HUES6 (cell line): ENCODE results near the gene FOXD1.
"Not testable (repeated sequence)": the region's sequence is repeated elsewhere in the genome, so short reads cannot be mapped to it uniquely, and the experiment has no call there.

ENCODE experiments used
- H3K27ac ChIP-seq: 2 replicates; pipeline ENCODE4 v1.7.0; 2013; ENCODE audit warnings: low read depth, mild to moderate bottlenecking, low read length, inconsistent platforms
- H3K27me3 ChIP-seq: 2 replicates; pipeline ENCODE4 v1.6.1; 2013; ENCODE audit warnings: low read length; ENCODE audit not compliant: control insufficient read depth, insufficient read depth
- H3K36me3 ChIP-seq: 2 replicates; pipeline ENCODE4 v1.6.1; 2013; ENCODE audit warnings: low read length; ENCODE audit not compliant: control insufficient read depth, insufficient read depth
- H3K4me1 ChIP-seq: 2 replicates; pipeline ENCODE4 v1.6.1; 2013; ENCODE audit warnings: low read length; ENCODE audit not compliant: control insufficient read depth, insufficient read depth
- H3K4me3 ChIP-seq: 2 replicates; pipeline ENCODE4 v1.5.1; 2013; ENCODE audit warnings: low read depth, low read length
- H3K9ac ChIP-seq: one replicate; pipeline ENCODE4 v1.6.1; 2013; ENCODE audit warnings: mild to moderate bottlenecking, low read length
- H3K9me3 ChIP-seq: 2 replicates; pipeline ENCODE4 v1.6.1; 2013; ENCODE audit warnings: low read depth, low read length; ENCODE audit not compliant: control insufficient read depth, insufficient read depth

The FOXD1 gene

DNA sequence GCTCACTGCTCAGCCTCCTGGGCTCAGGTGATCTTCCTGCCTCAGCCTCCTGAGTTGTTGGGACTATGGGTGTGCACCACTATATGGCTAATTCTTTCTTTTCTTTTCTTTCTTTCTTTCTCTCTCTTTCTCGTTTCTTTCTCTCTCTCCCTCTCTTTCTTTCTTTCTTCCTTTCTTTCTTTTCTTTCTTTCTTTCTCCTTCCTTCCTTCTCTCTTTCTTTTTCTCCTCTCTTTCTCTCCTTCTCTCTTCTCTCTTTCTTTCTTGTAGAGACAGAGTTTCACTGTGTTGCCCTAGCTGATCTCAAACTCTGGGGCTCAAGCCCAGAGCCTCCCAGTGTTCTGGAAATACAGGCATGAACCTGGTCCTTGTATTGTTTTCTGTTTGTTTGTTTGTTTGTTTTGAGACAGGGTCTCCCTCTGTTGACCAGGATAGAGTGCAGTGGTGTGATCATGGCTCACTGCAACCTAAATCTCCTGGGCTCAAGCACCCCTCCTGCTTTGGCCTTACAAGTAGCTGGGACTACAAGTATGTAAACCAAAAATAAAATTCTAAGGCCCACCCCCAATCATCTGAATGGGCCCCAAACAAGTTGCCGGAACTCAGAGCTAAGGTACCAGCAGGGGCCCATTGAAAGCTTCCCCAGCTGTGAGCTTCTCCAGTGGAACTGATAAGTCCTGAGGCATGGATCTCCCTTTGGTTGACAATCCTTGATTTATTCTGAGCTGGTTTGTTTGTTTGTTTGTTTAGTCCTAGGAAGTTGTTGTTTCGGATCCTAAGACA lies 37.7 kb upstream of the FOXD1 start:
- Histone ChIP-seq H3K4me3 (peak overlapping the region; percentile 11), H3K36me3 (no peaks in the 10 kb centered on the region), H3K9ac (peak overlapping the region; percentile 76), H3K4me1 (peaks cover 37% of the 10 kb centered on the region), H3K9me3 (no peaks in the 10 kb centered on the region), H3K27ac (peak overlapping the region; percentile 97), H3K27me3 (no peaks in the 10 kb centered on the region)

GRCh38 chr5:73485715-73486114 lies 37.1 kb upstream of the FOXD1 start:
- H3K4me3 ChIP-seq: no peak overlapping the region
- no peak overlapping the region for H3K9ac ChIP-seq
- H3K36me3 ChIP-seq: no peaks in the 10 kb centered on the region
- H3K27me3 ChIP-seq: no peaks in the 10 kb centered on the region
- H3K4me1 ChIP-seq: peaks cover 37% of the 10 kb centered on the region
- H3K27ac ChIP-seq: peak overlapping the region; percentile 97; the same call in 1 of the 2 replicates
- no peaks in the 10 kb centered on the region for H3K9me3 ChIP-seq

GRCh38 chr5:73484511-73484910 lies 35.9 kb upstream of the FOXD1 start:
- Histone ChIP-seq H3K4me1 (peaks cover 37% of the 10 kb centered on the region), H3K9ac (no peak overlapping the region), H3K36me3 (no peaks in the 10 kb centered on the region), H3K27me3 (no peaks in the 10 kb centered on the region), H3K9me3 (no peaks in the 10 kb centered on the region), H3K27ac (no peak overlapping the region), H3K4me3 (no peak overlapping the region)

GRCh38 chr5:73483676-73484075 lies 35.1 kb upstream of the FOXD1 start:
- H3K36me3 ChIP-seq: no peaks in the 10 kb centered on the region

DNA sequence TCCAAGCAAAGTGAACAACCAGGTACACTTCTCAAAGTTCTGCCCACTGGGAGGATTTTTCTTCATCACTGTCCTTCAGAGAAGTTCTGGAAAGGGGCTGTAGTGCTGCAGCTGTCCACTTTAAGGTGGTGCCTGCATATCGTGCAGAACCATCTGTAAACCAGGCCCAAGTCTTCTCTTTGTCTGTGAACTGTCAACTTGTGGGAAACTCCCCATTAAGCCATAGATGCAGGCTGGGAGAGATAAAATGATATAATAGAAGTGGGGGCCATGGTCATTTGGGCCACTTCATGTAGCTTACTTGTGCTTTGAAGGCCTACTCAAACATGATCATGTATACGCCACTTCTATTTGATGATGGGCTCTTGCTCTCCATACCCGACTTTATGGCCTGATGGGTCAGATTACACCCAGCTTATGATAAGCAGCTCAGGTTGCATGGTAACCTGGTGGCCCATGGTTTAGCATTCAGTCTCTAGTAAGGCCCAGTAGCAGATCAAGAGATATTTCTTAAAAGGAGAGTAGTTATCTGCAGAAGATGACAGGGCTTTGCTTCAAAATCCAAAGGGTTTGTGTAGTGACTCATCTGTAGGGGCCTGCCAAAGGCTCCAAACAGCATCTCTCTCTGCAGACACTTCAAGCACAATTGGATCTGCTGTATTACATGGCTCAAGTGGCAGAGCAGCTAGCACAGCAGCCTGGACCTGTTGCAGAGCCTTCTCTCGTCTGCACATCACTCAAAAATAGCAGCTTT lies 34.0 kb upstream of the FOXD1 start:
- H3K27ac ChIP-seq: no peak overlapping the region
- no peaks in the 10 kb centered on the region for H3K27me3 ChIP-seq
- H3K9me3 ChIP-seq: no peaks in the 10 kb centered on the region
- H3K9ac ChIP-seq: no peak overlapping the region
- H3K36me3 ChIP-seq: no peaks in the 10 kb centered on the region
- peaks cover 22% of the 10 kb centered on the region for H3K4me1 ChIP-seq
- H3K4me3 ChIP-seq: no peak overlapping the region

More at GRCh38 chr5:73483676-73484075, 35.1 kb upstream of the FOXD1 start:
- H3K9me3 ChIP-seq: no peaks in the 10 kb centered on the region
- H3K4me1 ChIP-seq: peaks cover 30% of the 10 kb centered on the region
- no peak overlapping the region for H3K27ac ChIP-seq
- H3K27me3 ChIP-seq: no peaks in the 10 kb centered on the region
- H3K4me3 ChIP-seq: no peak overlapping the region
- H3K9ac ChIP-seq: no peak overlapping the region

DNA sequence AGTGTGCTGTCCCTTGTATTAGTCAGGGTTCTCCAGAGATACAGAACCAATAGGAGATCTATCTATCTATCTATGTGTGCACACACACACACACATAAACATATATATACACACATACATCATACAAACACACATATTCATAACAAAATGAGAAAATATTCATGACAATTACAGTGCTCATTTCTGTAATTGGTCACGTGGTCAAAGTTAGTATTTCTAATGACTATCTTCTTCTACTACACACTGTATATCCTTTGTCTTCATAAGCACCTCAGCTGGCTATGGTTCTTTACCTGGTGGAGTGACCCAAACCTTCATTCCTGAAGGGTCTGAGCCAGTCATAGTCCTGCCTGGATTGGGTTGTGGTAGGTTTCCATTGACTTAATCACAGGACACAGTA lies 31.9 kb upstream of the FOXD1 start:
- H3K9me3 ChIP-seq: no peaks in the 10 kb centered on the region
- H3K27me3 ChIP-seq: no peaks in the 10 kb centered on the region
- H3K36me3 ChIP-seq: no peaks in the 10 kb centered on the region
- H3K27ac ChIP-seq: no peak overlapping the region
- H3K9ac ChIP-seq: no peak overlapping the region
- no peak overlapping the region for H3K4me3 ChIP-seq
- H3K4me1 ChIP-seq: peaks cover 6% of the 10 kb centered on the region

DNA sequence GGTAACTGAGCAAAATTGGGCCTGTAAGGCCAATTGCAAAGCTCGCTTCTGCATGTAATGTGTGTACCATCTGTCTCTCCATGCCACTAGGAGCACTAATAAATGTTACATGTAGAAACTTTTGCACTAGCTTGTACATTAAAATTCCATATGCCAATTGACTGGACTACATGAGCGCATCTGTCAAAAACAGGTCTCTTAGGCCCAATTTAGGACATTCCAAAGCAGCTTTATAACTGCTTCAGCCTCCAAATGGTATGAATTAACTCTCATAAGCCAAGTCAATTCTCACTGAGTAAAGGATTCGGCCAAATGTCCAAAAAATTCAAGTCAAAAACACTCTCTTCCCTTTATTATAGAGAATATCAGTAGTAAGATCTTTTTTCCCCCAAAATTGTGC lies 23.5 kb upstream of the FOXD1 start:
- Histone ChIP-seq H3K27ac (no peak overlapping the region), H3K4me1 (no peaks in the 10 kb centered on the region), H3K36me3 (no peaks in the 10 kb centered on the region), H3K27me3 (no peaks in the 10 kb centered on the region), H3K9ac (no peak overlapping the region), H3K4me3 (no peak overlapping the region), H3K9me3 (no peaks in the 10 kb centered on the region)

DNA sequence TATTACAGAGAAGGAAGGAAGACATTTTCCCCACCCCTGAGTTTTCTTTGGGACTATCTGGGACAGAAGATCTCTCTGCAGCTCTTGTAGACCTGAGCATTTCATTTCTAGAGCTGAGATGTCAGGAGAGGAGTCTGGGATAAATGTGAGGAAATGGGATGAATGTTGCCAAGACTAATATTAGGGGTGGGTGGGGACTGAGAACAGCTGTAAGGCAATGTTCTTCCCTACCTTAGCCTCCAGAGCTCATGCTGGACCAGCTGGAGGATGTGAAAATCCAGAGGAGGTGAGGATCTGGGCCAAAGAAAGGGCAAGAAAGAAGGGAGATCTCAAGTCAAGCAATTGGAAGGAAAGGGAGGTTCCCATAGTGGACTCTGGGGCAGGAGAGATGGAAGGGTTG lies 23.1 kb upstream of the FOXD1 start:
- Histone ChIP-seq H3K4me1 (no peaks in the 10 kb centered on the region; the same call in 1 of the 2 replicates), H3K9me3 (0 out of 2 replicates have a peak, but pooled peaks cover 3% of the 10 kb centered on the region)

DNA sequence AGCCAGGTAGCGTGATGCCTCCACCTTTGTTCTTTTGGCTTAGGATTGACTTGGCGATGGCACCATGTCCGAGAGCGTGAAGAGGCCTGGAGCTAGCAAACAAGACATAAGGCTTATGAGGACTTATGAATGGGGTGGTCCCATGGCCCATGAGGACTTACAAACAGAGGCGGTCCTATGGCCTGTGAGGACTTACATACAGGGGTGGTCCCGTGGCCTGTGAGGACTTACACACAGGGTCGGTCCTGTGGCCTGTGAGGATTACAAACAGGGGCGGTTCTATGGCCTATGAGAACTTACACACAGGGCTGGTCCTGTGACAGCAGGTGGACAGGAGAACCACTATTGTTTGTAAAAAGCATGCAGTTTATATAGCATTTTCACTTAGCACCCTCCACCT lies 21.3 kb upstream of the FOXD1 start:
- H3K36me3 ChIP-seq: no peaks in the 10 kb centered on the region
- H3K4me3 ChIP-seq: no peak overlapping the region
- H3K9ac ChIP-seq: no peak overlapping the region
- no peaks in the 10 kb centered on the region; the same call in 1 of the 2 replicates for H3K4me1 ChIP-seq
- no peaks in the 10 kb centered on the region for H3K27me3 ChIP-seq
- 0 out of 2 replicates have a peak, but pooled peaks cover 6% of the 10 kb centered on the region for H3K9me3 ChIP-seq
- H3K27ac ChIP-seq: no peak overlapping the region

More for the DNA sequence above, 23.1 kb upstream of the FOXD1 start:
- Histone ChIP-seq H3K4me3 (no peak overlapping the region), H3K36me3 (no peaks in the 10 kb centered on the region), H3K9ac (no peak overlapping the region), H3K27me3 (no peaks in the 10 kb centered on the region), H3K27ac (no peak overlapping the region)

- not testable (repeated sequence) for H3K36me3 ChIP-seq, H3K4me1 ChIP-seq, H3K27ac ChIP-seq, H3K9ac ChIP-seq, H3K27me3 ChIP-seq, H3K4me3 ChIP-seq, H3K9me3 ChIP-seq
Observed at GRCh38 chr5:73468638-73469037, 20.1 kb upstream of the FOXD1 start.
